ENCODE measurements around the gene METTL17. TPM values are rescaled to one million over a fixed set of nuclear protein-coding genes. Genes with fewer than 3 reads are reported as not detected.

METTL17 gene
- total RNA-seq, 2 donors from 2014 or later: 70.5 to 101 TPM

DNA sequence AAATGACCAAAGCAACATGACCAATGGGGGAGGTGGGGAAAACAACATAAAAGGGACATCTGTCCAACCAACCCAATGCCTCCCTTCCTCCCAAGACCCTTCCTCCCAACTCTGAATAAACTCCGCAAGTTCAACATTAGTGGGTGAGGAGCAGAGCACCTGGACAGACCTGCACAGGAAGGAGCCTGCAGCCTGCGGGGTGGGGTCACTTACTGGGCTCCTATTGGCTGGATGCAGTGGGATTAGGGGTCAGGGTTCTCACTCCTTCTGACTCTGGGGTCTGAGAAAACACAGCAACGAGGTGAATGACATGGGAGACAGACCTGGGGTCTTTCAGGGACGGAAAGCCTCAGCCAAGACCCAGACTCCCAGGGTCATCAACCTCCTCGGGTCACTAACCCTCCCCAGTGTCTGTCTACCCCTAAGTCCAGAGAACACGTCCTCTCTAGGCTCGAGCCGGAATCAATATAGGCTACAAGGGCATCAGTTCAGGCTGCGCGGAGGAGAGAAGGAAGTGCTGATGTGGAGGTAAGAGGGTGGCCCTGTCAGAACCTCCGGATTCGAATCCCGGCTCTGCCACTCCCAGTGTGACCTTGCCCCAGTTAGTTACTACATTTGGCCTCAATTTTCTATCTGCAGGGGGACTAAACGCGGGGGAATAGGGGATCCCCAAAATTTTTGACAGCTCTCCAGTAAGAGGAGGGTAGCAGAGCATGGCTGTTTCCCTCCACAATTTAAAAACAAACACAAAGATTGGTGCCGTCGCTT lies 34.2 kb downstream of the METTL17 start:
- Mint-ChIP-seq H3K4me1 (ENCODE audit: low read depth in 2 of 2) (peaks cover 5 to 10% of the 10 kb centered on the region in 2 donors), H3K4me3 (peak overlapping the region; percentile 70), H3K27me3 (peaks cover 10 to 16% of the 10 kb centered on the region in 2 donors), H3K9me3 (no peaks in the 10 kb centered on the region), H3K27ac (no peak overlapping the region), H3K36me3 (no peaks in the 10 kb centered on the region)
- no peak for DNase-seq (ENCODE audit: low spot score)
- ATAC-seq: peak in 1 of 2 donors; percentile 8

DNA sequence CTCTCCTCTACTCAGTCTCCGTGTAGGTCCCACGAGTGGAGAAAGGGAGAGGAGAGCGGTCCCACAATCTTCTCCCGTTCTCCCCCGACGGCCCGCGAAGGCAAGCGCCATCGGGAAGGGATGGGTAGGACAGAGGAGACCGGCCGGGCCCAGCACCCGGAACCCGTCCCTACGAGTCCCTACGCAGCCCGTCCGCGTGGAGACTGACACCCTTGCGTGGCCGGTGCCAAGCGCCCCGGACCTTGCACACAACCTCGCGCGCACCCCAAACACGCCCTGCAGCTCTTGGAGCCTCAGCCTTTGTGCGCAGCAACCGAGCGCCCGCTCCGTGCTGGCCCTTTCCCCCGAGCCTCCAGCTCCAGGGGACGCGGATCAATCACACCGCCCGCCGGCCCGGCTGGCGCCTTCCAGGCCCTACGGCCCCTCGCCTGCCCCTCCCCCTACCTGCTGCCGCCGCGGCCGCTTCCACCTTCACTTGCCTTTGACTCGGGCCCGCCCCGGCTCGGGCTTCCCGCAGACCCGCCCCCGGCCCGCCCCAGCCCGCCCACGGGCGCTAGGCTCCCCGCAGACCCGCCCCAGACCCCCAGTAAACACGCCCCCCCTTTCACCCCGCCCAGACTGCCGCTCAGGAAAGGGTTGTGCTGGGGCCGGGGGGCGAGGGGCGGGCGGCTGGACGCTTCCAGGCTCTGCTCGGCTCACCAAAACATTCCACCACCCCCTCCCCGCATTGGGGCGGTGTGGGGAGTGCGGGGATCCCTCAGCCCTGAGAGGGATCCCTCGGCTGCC lies 35.0 kb downstream of the METTL17 start, which contains the start of gene NDRG2:
TSS of gene NDRG2 (minus strand) at position 477 of the 786 bp plus-strand sequence. CDS start 1,746 bp downstream, outside the sequence.
- H3K27ac Mint-ChIP-seq: no peak within 1 kb of the TSS
- ATAC-seq: peak; percentile 85 to 87
- peaks cover 5 to 10% of the 10 kb centered on the region in 2 donors for H3K4me1 Mint-ChIP-seq (ENCODE audit: low read depth in 2 of 2)
- H3K27me3 Mint-ChIP-seq: peaks cover 10 to 16% of the 10 kb centered on the region in 2 donors
- no peaks in the 10 kb centered on the region for H3K36me3 Mint-ChIP-seq
- DNase-seq (ENCODE audit: low spot score): peak; percentile 73
- H3K4me3 Mint-ChIP-seq: peak within 1 kb of the TSS; percentile 70
- no peaks in the 10 kb centered on the region for H3K9me3 Mint-ChIP-seq

DNA sequence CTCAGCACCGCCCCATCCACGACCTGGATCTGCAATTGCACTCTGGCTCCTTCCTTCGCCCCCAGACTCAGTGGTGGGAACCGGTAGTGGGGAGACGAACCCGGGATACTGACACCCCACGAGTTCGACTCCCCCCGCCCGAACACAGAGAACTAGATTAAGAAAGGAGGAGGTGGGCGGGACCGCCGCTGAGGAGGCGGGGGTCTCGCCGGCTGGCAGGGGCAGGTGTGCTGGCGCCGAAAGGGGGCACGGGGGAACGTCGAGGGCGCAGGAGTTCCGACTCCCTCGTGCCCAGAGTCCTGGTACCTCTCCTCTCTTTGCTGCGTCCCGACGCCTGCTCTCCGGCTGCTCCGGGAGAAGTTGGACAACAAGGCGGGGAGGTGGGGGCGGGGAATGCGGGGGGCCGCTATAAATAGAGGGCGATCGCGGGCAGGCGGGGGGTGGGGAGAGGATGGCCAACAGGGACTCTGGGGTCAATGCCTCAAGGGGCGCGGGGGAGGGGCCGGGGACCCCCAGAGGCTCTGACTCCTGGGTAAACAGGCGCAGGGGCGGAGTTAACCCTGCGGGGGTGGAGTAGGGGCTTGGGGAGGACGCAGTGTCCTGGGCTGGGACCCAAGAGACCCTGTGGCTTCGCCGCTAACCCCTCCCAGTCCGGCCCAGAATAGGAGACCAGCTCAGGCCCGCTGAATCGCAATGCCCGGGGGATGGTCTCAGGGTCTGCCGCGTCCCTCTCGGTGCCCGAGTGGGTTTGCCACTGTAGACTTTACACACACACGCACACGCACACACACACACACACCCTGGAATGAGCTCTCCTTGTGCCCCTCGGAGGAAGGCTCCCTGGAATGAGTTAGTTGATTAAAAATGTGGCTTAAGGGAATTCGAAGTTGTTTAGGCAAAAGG lies 35.8 kb downstream of the METTL17 start:
- Mint-ChIP-seq H3K9me3 (no peaks in the 10 kb centered on the region), H3K36me3 (no peaks in the 10 kb centered on the region), H3K27ac (no peak overlapping the region), H3K4me1 (ENCODE audit: low read depth in 2 of 2) (peaks cover 5 to 10% of the 10 kb centered on the region in 2 donors), H3K4me3 (peak overlapping the region; percentile 50), H3K27me3 (peaks cover 12 to 16% of the 10 kb centered on the region in 2 donors)
- DNase-seq (ENCODE audit: low spot score) (no peak), ATAC-seq (no peak)

DNA sequence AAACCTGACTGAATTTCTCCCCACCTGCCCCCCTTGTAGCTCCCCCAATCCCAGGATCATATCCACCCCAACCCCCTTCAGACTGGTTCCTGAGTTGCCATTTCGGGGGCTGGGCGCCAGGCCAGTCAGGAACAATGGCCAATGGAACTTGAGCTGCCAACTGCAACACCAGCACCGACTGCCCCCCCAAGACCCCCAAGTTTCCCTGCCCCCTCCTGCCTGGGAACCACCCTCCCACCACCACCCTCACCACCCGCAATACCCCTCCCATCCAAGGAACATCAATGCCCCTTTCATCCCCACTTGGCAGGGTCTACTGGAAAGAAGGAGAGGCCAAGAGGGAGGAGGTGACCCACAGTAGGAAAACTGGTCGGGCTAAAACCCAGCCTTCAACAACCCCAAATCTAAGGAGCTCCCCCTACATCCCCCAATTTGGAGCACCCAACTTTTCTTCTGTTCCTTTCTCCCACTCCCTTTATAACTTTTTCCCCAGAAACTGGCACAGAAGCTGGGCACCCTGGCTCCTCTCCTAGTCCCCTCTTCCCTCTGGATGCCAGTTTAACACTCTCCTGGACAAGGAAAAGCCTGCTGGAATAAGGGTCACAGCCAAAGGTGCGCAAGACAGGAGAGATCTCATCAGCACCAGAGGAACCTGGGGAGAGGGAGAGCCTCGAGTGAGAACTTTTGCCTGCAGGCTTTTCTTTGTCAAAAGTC lies 36.7 kb downstream of the METTL17 start:
- no peak for DNase-seq (ENCODE audit: low spot score)
- H3K4me3 Mint-ChIP-seq: no peak overlapping the region

DNA sequence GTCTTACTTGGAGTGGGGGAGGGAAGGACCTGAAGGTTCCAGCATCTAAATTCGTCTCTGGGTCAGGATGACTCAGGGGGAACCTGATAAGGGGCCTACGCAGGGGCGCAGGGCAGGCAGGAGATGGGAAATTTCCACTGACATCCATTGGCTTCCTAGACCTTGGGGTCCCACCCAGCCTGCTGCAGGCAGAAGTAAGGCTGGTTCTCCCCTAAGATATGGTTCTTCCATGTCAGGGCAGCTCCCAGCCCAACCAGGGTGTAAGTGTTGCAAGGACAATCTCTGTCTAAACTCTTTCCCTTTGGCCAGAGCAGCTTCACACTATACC lies 37.2 kb downstream of the METTL17 start:
- Mint-ChIP-seq H3K4me3 (no peak overlapping the region), H3K27me3 (peaks cover 13 to 15% of the 10 kb centered on the region in 2 donors), H3K36me3 (no peaks in the 10 kb centered on the region), H3K9me3 (no peaks in the 10 kb centered on the region), H3K27ac (peak overlapping the region in 1 of 2 donors; percentile 23), H3K4me1 (ENCODE audit: low read depth in 2 of 2) (peaks cover 5 to 10% of the 10 kb centered on the region in 2 donors)
- ATAC-seq (no peak), DNase-seq (ENCODE audit: low spot score) (no peak)

More for the DNA sequence above, 36.7 kb downstream of the METTL17 start:
- Mint-ChIP-seq H3K9me3 (no peaks in the 10 kb centered on the region), H3K27ac (no peak overlapping the region), H3K27me3 (peaks cover 12 to 16% of the 10 kb centered on the region in 2 donors), H3K36me3 (no peaks in the 10 kb centered on the region), H3K4me1 (ENCODE audit: low read depth in 2 of 2) (peaks cover 5 to 10% of the 10 kb centered on the region in 2 donors)
- no peak for ATAC-seq

DNA sequence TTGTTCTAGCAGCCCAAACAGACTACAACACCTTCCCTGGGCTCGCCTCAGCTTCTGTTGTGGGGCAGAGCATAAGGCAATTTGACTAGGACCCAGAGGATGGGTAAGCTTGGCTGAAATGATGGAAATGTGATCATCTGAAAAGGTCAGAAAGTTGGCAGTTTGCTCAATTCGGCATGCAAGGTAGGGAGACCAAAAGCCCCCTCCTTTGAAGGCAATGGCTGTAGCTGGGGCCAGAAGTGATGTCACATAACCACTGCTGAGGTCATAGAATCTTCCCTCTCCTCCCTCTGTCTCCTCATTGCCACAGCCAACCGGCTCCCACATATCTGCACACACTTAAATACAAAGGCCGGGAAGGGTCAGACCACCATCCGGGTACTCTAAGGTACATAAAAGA lies 40.1 kb downstream of the METTL17 start, which contains the start of gene TPPP2:
TSS of gene TPPP2 (plus strand) at position 301 of the 400 bp plus-strand sequence. CDS start 365 bp downstream, outside the sequence.
- Mint-ChIP-seq H3K4me1 (ENCODE audit: low read depth in 2 of 2) (no peaks in the 10 kb centered on the region), H3K4me3 (no peak within 1 kb of the TSS), H3K9me3 (no peaks in the 10 kb centered on the region), H3K27me3 (peaks cover 12 to 14% of the 10 kb centered on the region in 2 donors), H3K27ac (no peak within 1 kb of the TSS), H3K36me3 (no peaks in the 10 kb centered on the region)
- DNase-seq (ENCODE audit: low spot score): no peak
- no peak for ATAC-seq

DNA sequence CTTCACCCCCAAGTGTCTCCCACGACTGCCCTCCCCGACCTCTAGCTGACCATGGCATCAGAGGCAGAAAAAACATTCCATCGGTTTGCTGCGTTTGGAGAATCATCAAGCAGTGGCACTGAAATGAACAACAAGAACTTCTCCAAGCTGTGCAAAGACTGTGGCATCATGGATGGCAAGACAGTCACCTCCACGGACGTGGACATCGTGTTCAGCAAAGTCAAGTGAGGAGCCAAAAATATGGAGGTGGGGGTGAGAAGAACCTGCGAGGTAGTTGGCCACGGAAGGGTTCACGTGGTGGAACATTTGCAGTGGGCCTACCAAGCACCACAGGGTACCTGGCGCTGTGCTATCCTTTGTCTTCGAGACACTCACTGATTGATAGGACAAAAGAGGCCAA lies 40.8 kb downstream of the METTL17 start:
- Mint-ChIP-seq H3K9me3 (no peaks in the 10 kb centered on the region), H3K4me1 (ENCODE audit: low read depth in 2 of 2) (no peaks in the 10 kb centered on the region), H3K4me3 (no peak overlapping the region), H3K36me3 (no peaks in the 10 kb centered on the region), H3K27ac (no peak overlapping the region), H3K27me3 (peaks cover 12 to 17% of the 10 kb centered on the region in 2 donors)
- DNase-seq (ENCODE audit: low spot score): no peak
- no peak for ATAC-seq

DNA sequence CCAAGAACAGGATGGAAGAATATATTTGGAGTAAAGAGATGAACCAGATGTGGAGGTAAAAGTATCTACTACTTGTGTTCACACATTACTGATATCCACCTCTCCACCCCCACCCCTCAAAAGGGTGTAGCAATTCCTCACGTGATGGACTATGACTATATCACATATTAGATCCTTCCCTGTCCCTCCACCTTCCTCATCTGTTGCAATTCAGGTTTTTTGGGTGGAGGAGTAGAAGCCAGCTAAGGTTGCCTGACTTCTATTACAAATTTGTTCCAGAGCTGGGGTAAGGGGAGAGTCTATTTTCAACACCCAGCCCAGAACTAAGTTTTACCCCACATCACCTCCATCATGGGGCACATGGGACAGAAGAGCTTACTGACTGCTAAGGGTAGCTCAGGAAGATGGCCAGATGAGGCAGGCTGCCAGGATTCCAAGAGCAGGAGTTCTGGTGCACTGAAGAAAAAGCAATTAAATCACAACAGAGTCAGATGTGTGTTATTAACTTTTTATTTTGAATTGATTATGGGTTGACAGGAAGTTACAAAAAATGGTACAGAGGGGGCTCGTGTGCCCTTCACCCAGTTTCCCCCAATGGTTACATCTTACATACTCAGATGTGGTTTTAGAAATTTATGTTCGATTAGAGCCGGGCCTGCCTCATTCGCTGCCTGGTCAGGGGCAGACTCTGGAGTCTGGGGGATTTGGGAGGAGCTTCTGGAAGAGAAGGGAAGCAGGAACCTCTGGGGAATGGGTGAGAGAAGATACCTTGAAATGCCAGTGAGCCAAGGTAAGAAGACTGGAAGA lies 42.7 kb downstream of the METTL17 start:
- no peak overlapping the region for H3K4me3 Mint-ChIP-seq
- no peaks in the 10 kb centered on the region for H3K36me3 Mint-ChIP-seq
- H3K27ac Mint-ChIP-seq: no peak overlapping the region

DNA sequence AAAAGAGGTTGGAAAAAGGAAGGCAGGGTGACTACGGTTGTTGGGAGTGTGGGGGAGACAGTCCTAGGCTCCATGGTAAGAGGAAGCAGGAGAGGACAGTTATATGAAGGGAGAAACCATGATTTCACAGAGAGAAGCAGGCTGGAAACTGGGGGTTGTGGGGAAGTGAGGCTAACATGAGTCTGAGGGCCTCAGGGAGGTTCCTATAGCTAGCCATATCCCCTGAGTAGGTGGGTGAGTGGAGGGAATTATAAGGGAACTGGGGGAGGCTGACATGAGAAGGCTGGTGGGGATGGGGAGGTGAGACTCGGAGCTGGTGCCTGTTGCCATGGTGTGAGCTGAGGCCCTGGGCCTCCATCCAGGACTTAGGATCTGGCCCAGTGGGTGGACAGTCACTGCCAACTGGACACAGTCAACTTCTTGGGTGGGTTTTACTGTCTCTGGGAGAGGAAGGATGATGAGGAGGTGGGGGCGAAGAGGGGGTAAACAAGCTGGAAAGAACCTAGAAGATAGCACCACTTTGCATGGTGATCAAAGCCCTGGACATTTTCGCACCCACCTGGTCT lies 43.4 kb downstream of the METTL17 start:
- H3K4me3 Mint-ChIP-seq: no peak overlapping the region
- DNase-seq (ENCODE audit: low spot score): no peak
- H3K27me3 Mint-ChIP-seq: peaks cover 18 to 26% of the 10 kb centered on the region in 2 donors
- H3K27ac Mint-ChIP-seq: no peak overlapping the region
- no peaks in the 10 kb centered on the region for H3K4me1 Mint-ChIP-seq (ENCODE audit: low read depth in 2 of 2)
- H3K9me3 Mint-ChIP-seq: no peaks in the 10 kb centered on the region
- no peak for ATAC-seq
- no peaks in the 10 kb centered on the region for H3K36me3 Mint-ChIP-seq

More for the DNA sequence above, 42.7 kb downstream of the METTL17 start:
- Mint-ChIP-seq H3K4me1 (ENCODE audit: low read depth in 2 of 2) (no peaks in the 10 kb centered on the region), H3K9me3 (no peaks in the 10 kb centered on the region), H3K27me3 (peaks cover 18 to 21% of the 10 kb centered on the region in 2 donors)
- no peak for DNase-seq (ENCODE audit: low spot score)
- ATAC-seq: no peak

DNA sequence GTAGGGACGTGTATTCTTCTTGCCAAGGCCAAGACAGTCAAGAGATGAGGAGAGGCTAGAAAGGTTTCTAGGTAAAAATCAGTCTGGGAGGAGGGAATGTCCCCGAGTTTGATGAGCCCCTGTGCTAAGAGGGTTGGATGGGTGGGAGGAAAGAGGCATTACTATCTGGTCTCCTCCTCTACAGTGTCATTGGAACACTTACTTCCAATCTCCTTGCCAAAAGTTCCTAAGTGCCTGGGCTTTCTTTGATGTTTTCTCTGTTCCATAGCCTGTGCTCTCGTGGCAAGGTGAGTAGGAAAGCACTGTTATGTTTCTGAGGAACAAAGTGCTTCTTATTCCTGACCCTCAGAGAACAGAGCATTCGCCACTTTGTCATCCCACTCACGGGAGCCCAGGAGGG lies 44.9 kb downstream of the METTL17 start, which contains the start of gene RNASE13:
TSS of gene RNASE13 (minus strand) at position 101 of the 400 bp plus-strand sequence. CDS start 519 bp downstream, outside the sequence.
- Mint-ChIP-seq H3K9me3 (no peaks in the 10 kb centered on the region), H3K4me1 (ENCODE audit: low read depth in 2 of 2) (no peaks in the 10 kb centered on the region), H3K4me3 (no peak within 1 kb of the TSS), H3K27ac (no peak within 1 kb of the TSS), H3K27me3 (peaks cover 18 to 29% of the 10 kb centered on the region in 2 donors), H3K36me3 (no peaks in the 10 kb centered on the region)
- no peak for DNase-seq (ENCODE audit: low spot score)
- no peak for ATAC-seq

DNA sequence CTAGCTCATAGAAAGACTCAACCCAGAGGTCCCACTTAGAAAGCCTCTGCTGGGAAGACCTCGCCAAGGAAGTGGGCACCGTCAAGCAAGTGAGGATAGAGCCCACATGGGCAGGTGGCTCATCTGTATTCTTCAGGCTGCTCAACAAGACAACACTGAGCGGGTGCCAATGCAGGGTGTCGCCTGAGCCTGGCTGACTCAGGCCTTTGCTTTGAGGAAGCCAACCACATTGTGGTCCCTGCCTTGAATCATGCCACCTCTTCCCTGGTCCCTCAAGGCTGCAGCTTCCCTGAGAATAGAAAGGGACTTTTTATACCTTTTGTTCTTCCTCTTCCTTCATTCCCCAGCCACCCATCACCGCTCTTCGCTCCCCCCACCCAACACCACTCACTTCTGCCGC lies 47.0 kb downstream of the METTL17 start:
- Mint-ChIP-seq H3K36me3 (no peaks in the 10 kb centered on the region), H3K4me1 (ENCODE audit: low read depth in 2 of 2) (no peaks in the 10 kb centered on the region), H3K27ac (no peak overlapping the region), H3K27me3 (peaks cover 18 to 23% of the 10 kb centered on the region in 2 donors), H3K4me3 (no peak overlapping the region), H3K9me3 (no peaks in the 10 kb centered on the region)
- ATAC-seq (no peak), DNase-seq (ENCODE audit: low spot score) (no peak)

DNA sequence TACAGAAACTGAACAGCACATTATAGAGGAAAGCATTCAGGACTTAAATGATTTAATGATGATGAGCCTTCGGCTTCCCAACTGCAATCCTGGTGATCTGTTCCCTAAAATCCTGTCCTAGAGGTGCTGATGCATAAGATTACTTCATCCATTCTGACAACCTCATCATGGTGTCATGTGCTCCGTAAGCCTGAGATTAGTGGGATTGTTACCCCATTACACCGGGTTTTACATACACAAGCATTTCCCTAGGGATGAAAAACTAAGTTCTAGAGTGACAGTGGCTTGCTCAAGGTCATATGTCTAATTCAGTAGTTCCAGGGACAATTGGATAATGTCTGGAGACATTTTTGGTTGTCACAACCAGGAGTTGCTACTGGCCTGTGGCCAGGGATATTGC lies 47.4 kb downstream of the METTL17 start:
- no peaks in the 10 kb centered on the region for H3K4me1 Mint-ChIP-seq (ENCODE audit: low read depth in 2 of 2)
- no peak for ATAC-seq
- H3K27ac Mint-ChIP-seq: no peak overlapping the region
- no peaks in the 10 kb centered on the region for H3K9me3 Mint-ChIP-seq
- no peak overlapping the region for H3K4me3 Mint-ChIP-seq
- H3K36me3 Mint-ChIP-seq: no peaks in the 10 kb centered on the region
- DNase-seq (ENCODE audit: low spot score): no peak
- peaks cover 21 to 25% of the 10 kb centered on the region in 2 donors for H3K27me3 Mint-ChIP-seq

Data from natural killer cell treated with Interleukin-12 subunit alpha and Interleukin-12 subunit beta and Interleukin-15 and Interleukin-18, amount 100 ng/mL, for 72 hours (primary cell).